ENCODE results near the gene GPR108.

The GPR108 gene

DNA sequence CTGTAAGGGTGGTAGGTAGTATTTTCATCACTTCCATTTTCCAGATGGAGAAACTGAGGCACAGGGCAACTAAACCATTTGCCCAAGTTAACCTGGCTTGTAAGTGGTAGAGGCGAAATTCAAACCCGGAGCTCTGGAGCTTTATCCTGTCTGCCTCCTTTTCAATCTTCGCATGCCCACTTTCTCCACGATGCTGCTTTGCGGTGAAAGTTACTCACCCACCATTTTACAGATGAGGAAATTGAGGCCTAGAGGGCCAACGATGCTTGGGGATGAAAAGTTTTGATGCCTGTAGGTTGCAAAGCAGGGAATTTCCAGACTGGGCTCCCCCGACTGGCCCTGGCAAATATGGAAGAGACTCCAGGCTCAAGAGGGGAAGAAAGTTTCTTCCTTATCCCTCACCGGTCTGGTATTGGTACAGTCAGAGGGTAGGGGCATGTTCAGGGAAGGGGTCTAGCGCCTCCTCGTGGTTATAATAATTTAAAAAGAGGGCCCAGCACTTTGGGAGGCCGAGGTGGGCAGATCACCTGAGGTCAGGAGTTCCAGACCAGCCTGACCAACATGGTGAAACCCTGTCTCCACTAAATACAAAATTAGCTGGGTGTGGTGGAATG lies 31.7 kb upstream of the GPR108 start:
- TF ChIP-seq RAD21 (IDR thresholded peaks at IDR 0.05; ENCODE audit: low read depth) (peak; percentile 64), NFIC (IDR thresholded peaks at IDR 0.05) (no peak), ZBTB7A (IDR thresholded peaks at IDR 0.05; ENCODE audit: low read depth) (no peak), EP300 (IDR thresholded peaks at IDR 0.05; ENCODE audit: borderline replicate concordance) (no peak)

DNA sequence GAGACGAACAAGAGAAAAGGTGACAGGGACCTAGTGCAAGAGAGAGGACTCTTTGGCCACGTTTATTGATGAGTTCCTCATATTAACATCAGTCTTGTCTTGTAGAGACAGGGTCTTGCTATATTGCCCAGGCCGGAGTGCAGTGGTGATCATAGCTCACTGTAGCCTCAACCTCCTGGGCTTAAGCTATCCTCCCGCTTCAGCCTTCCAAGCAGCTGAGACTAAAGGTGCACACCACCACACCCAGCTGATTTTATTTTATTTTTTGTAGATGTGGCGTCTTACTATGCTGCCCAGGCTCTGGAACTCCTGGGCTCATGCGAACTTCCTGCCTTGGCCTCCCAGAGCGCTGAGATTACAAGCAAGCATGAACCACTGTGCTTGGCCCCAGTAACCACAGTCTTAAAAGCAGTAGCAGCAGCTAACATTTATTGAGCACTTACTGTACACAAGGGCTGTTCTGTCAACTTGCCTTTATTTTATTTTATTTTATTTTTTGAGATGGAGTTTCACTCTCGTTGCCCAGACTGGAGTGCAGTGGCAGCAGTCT lies 30.9 kb upstream of the GPR108 start:
- TF ChIP-seq EP300 (IDR thresholded peaks at IDR 0.05; ENCODE audit: borderline replicate concordance) (no peak), TAF1 (IDR thresholded peaks at IDR 0.05; ENCODE audit: low read depth) (no peak), EGR1 (IDR thresholded peaks at IDR 0.05) (no peak), ZBTB7A (IDR thresholded peaks at IDR 0.05; ENCODE audit: low read depth) (no peak)
- TF ChIP-seq, protein P1, sequence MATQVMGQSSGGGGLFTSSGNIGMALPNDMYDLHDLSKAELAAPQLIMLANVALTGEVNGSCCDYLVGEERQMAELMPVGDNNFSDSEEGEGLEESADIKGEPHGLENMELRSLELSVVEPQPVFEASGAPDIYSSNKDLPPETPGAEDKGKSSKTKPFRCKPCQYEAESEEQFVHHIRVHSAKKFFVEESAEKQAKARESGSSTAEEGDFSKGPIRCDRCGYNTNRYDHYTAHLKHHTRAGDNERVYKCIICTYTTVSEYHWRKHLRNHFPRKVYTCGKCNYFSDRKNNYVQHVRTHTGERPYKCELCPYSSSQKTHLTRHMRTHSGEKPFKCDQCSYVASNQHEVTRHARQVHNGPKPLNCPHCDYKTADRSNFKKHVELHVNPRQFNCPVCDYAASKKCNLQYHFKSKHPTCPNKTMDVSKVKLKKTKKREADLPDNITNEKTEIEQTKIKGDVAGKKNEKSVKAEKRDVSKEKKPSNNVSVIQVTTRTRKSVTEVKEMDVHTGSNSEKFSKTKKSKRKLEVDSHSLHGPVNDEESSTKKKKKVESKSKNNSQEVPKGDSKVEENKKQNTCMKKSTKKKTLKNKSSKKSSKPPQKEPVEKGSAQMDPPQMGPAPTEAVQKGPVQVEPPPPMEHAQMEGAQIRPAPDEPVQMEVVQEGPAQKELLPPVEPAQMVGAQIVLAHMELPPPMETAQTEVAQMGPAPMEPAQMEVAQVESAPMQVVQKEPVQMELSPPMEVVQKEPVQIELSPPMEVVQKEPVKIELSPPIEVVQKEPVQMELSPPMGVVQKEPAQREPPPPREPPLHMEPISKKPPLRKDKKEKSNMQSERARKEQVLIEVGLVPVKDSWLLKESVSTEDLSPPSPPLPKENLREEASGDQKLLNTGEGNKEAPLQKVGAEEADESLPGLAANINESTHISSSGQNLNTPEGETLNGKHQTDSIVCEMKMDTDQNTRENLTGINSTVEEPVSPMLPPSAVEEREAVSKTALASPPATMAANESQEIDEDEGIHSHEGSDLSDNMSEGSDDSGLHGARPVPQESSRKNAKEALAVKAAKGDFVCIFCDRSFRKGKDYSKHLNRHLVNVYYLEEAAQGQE (IDR thresholded peaks at IDR 0.05; ENCODE audit: low read depth) = no peak

DNA sequence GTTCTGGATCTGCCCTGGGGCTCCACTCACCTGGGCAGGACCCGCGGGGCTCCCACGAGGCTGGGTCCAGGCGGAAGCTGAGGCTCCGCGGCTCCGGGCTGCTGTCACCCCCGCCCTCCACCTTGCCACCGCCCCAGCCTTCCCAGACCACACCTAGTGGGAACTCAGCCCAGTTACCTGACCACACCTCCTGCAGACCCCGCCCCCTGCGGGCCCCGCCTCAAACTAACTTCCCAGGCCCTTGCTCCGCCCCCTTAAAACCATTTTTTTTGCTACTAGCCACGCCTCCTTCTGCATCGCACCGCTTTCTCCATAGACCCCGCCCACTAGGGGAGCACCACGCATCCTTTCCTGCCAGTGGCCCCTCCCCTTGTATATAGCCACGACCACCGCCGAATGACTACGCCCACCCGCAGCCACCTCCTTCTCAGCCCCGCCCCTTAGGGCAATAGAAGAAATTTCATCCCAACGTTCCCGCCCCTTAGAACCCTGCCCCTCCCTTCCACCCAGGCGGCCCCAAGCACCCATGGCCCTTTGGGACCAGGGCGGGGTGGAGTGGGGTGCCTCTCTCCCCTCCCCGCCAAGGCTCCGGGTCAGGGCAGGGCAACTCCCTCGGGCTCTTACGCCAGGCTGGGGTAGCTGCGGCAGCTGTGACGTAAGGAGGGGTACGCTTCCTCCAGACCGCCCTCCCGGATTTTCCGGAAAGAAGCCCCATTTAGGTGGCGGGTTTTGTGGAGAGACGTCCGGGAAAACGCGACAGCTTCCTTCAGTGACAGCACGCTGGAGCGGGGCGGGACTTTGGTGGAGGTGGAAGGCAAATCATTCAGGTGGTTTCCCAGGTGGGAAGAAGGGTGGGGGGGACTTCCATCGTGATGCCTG lies 30.2 kb upstream of the GPR108 start, which contains the start of gene SH2D3A:
TSS of gene SH2D3A (minus strand) at position 79 of the 879 bp plus-strand sequence. CDS start 3,687 bp downstream, outside the sequence.
- no peak; the same call in 1 of the 2 replicates for TF ChIP-seq TAF1 (IDR thresholded peaks at IDR 0.05; ENCODE audit: low read depth)
- TF ChIP-seq, protein P1 (IDR thresholded peaks at IDR 0.05; ENCODE audit: low read depth) = no peak
- peak; percentile 48; the same call in 1 of the 2 replicates for TF ChIP-seq NFIC (IDR thresholded peaks at IDR 0.05)
- TF ChIP-seq RAD21 (IDR thresholded peaks at IDR 0.05; ENCODE audit: low read depth) = no peak
- no peak for TF ChIP-seq EP300 (IDR thresholded peaks at IDR 0.05; ENCODE audit: borderline replicate concordance)
- TF ChIP-seq TEAD4 (IDR thresholded peaks at IDR 0.05) = peak; percentile 20; the same call in 1 of the 2 replicates
- 0 out of 2 replicates have a peak, but pooled peaks have one; percentile 5 for TF ChIP-seq CEBPB (IDR thresholded peaks at IDR 0.05)
- peak; percentile 47; the same call in 1 of the 2 replicates for TF ChIP-seq TCF12 (IDR thresholded peaks at IDR 0.05; ENCODE audit: low read depth)
- no peak for TF ChIP-seq YY1 (IDR thresholded peaks at IDR 0.05; ENCODE audit: low read depth)
- no peak for TF ChIP-seq FOXM1 (IDR thresholded peaks at IDR 0.05; ENCODE audit: borderline replicate concordance, low read depth)
- TF ChIP-seq CREB1 (IDR thresholded peaks at IDR 0.05; ENCODE audit: low read depth) = peak; percentile 80
- TF ChIP-seq, protein P2, sequence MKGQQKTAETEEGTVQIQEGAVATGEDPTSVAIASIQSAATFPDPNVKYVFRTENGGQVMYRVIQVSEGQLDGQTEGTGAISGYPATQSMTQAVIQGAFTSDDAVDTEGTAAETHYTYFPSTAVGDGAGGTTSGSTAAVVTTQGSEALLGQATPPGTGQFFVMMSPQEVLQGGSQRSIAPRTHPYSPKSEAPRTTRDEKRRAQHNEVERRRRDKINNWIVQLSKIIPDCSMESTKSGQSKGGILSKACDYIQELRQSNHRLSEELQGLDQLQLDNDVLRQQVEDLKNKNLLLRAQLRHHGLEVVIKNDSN (IDR thresholded peaks at IDR 0.05) = no peak
- TF ChIP-seq, protein P3, sequence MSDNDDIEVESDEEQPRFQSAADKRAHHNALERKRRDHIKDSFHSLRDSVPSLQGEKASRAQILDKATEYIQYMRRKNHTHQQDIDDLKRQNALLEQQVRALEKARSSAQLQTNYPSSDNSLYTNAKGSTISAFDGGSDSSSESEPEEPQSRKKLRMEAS (IDR thresholded peaks at IDR 0.05) = no peak; the same call in 1 of the 2 replicates
- TF ChIP-seq EGR1 (IDR thresholded peaks at IDR 0.05) = no peak
- no peak for TF ChIP-seq ZBTB7A (IDR thresholded peaks at IDR 0.05; ENCODE audit: low read depth)

DNA sequence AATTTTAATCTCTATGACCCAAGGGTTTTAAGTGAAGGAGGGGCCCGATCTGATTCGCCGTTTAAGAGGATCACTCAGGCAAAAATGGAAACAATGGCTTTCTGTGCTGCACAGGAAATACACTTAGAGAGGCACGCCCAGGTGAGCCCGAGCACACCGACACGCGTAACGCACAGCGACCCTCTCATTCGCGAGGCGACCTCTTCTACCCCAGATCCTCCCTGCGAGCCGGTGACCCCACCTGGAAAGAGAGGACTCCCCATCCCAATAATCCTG lies 29.6 kb upstream of the GPR108 start:
- TF ChIP-seq, protein P3 (IDR thresholded peaks at IDR 0.05) = no peak; the same call in 1 of the 2 replicates
- TF ChIP-seq ZBTB7A (IDR thresholded peaks at IDR 0.05; ENCODE audit: low read depth) = no peak
- peak; percentile 35; the same call in 1 of the 2 replicates for TF ChIP-seq YY1 (IDR thresholded peaks at IDR 0.05; ENCODE audit: low read depth)
- TF ChIP-seq TCF12 (IDR thresholded peaks at IDR 0.05; ENCODE audit: low read depth) = no peak
- TF ChIP-seq EP300 (IDR thresholded peaks at IDR 0.05; ENCODE audit: borderline replicate concordance) = no peak
- no peak for TF ChIP-seq NFIC (IDR thresholded peaks at IDR 0.05)
- no peak for TF ChIP-seq TAF1 (IDR thresholded peaks at IDR 0.05; ENCODE audit: low read depth)

DNA sequence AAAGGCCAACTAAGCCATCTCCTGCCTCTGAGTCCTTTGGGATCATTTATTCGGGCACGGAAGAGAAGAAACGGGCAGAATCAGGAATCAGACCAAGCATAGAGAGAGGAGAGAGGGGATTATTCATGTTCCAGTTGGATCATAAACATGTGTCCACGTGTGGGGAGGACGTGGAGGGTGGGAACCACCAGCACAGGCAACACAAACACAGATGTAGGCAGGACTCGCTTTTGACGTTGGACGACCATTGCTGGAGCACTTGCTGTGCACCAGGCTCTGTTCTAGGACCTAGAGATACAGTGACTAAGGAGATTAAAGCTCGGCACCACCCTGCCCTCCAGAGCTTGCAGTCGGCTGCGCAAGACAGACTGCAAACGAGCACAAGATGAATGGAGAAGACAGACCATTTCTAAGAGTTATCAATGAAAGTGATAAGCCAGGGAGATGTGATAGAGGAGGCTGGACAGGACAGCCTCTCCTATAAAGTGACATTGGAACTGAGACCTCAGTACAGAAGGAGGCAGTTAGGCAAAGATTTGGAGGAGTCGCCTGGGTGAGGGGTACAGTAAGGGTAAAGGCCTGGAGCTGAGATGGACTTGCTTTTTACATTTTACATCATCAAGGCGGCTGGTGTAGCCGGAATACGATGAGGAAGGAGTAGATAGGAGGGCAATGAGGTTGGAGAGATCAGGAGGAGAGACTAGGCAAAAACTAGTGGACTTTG lies 29.1 kb upstream of the GPR108 start:
- TF ChIP-seq RAD21 (IDR thresholded peaks at IDR 0.05; ENCODE audit: low read depth) = no peak
- TF ChIP-seq, protein P3 (IDR thresholded peaks at IDR 0.05) = peak; percentile 43; the same call in 1 of the 2 replicates
- TF ChIP-seq CREB1 (IDR thresholded peaks at IDR 0.05; ENCODE audit: low read depth) = no peak
